DMS 273 (cell line): ENCODE measurements around the gene KCNH1.
A peak's percentile ranks its signal among the peaks of the same experiment; 100 is the strongest.

Experiments
- DNase-seq: peaks from one replicate; lab custom pipeline; 2025; ENCODE audit not compliant: unreplicated experiment; lab: John Stamatoyannopoulos, UW

The KCNH1 gene

GRCh38 chr1:210730023-210730422 lies 403.9 kb downstream of the KCNH1 start:
- no peak for DNase-seq

GRCh38 chr1:210728437-210729149 lies 405.4 kb downstream of the KCNH1 start:
- no peak for DNase-seq

- no peak for DNase-seq
These were observed 406.2 kb downstream of the KCNH1 start for GRCh38 chr1:210727709-210728108.

GRCh38 chr1:210726621-210727020 lies 407.3 kb downstream of the KCNH1 start:
- peak; percentile 48 for DNase-seq

GRCh38 chr1:210724768-210725167 lies 409.2 kb downstream of the KCNH1 start:
- DNase-seq = no peak

GRCh38 chr1:210723646-210724045 lies 410.3 kb downstream of the KCNH1 start:
- no peak for DNase-seq

GRCh38 chr1:210722410-210723081 lies 411.4 kb downstream of the KCNH1 start:
- DNase-seq = no peak

GRCh38 chr1:210715072-210715471 lies 418.9 kb downstream of the KCNH1 start:
- no peak for DNase-seq

GRCh38 chr1:210711825-210712612 lies 421.9 kb downstream of the KCNH1 start:
- DNase-seq = peak; percentile 29

- no peak for DNase-seq
These were observed 424.2 kb downstream of the KCNH1 start for GRCh38 chr1:210709701-210710100.

GRCh38 chr1:210707300-210708240 lies 426.4 kb downstream of the KCNH1 start:
- DNase-seq = no peak

- DNase-seq = no peak
These were observed 427.7 kb downstream of the KCNH1 start for GRCh38 chr1:210706246-210706645.

- no peak for DNase-seq
These were observed 428.9 kb downstream of the KCNH1 start for GRCh38 chr1:210705086-210705485.

GRCh38 chr1:210703593-210703992 lies 430.4 kb downstream of the KCNH1 start:
- no peak for DNase-seq

- DNase-seq = no peak
These were observed 431.4 kb downstream of the KCNH1 start for GRCh38 chr1:210702506-210702905.

- no peak for DNase-seq
These were observed 433.4 kb downstream of the KCNH1 start for GRCh38 chr1:210700511-210700910.

- no peak for DNase-seq
These were observed 433.9 kb downstream of the KCNH1 start for GRCh38 chr1:210700083-210700482.

GRCh38 chr1:210698661-210699060 lies 435.3 kb downstream of the KCNH1 start:
- no peak for DNase-seq

- no peak for DNase-seq
These were observed 436.8 kb downstream of the KCNH1 start for GRCh38 chr1:210697185-210697584.

GRCh38 chr1:210696709-210697108 lies 437.2 kb downstream of the KCNH1 start:
- DNase-seq = no peak

GRCh38 chr1:210695026-210695425 lies 438.9 kb downstream of the KCNH1 start:
- no peak for DNase-seq
